GM12878 (cell line): Measurements from ENCODE around the gene ZNF239. TPM values are rescaled to one million over a fixed set of nuclear protein-coding genes. Genes with fewer than 3 reads are reported as not detected.

Source experiments
- ATAC-seq: fragments of 200-7000 bp; cut with Tn5 transposase; 3 replicates; pipeline ENCODE4 v1.9.1; 2020; ENCODE audit warnings: mild to moderate bottlenecking, moderate library complexity
- BruUV-seq: library from RNA; stranded (reverse); fragments of 400-500 nt; replicated peaks from 2 replicates; lab custom pipeline; 2021; lab: Mats Ljungman, UMichigan
- CTCF ChIA-PET: fragments of 300-600 bp; sonication (Branson Sonifier 250); formaldehyde crosslinking; extraction: SDS; loops from one replicate; lab custom pipeline; 2021; ENCODE audit warnings: inconsistent platforms; lab: Yijun Ruan, JAX
- POLR2A ChIA-PET: fragments of 350-600 bp; formaldehyde crosslinking; extraction: SDS; loops from one replicate; lab custom pipeline; 2021; ENCODE audit warnings: inconsistent platforms; lab: Charles Lee
- RAD21 ChIA-PET: fragments of 300-600 bp; sonication (Branson Sonifier 250); formaldehyde crosslinking; loops from one replicate; lab custom pipeline; 2023; ENCODE audit warnings: antibody characterized with exemption; ENCODE audit not compliant: unreplicated experiment; lab: Charles Lee
- SMC1A ChIA-PET: fragments of 300-600 bp; sonication (Branson Sonifier 250); formaldehyde crosslinking; loops from one replicate; lab custom pipeline; 2023; ENCODE audit not compliant: unreplicated experiment, uncharacterized antibody; lab: Charles Lee
- DNase-seq: peaks from one replicate; pipeline ENCODE4 v3.0.0-alpha.2; 2011; ENCODE audit warnings: low read depth, low spot score
- FAIRE-seq: peaks from 3 replicates; lab custom pipeline; 2011; peaks lifted over from hg19 to GRCh38; lab: Jason Lieb, UNC
- H2AFZ ChIP-seq: 2 replicates; pipeline ENCODE4 v1.6.0; 2011; ENCODE audit warnings: low read depth, low read length, control low read depth; ENCODE audit not compliant: control insufficient read depth
- H3K27ac ChIP-seq: 2 replicates; pipeline ENCODE4 v1.5.1; 2011; ENCODE audit warnings: control low read depth; ENCODE audit not compliant: control insufficient read depth, insufficient read depth
- H3K27me3 ChIP-seq, 2 experiments: replicated peaks in 1 of 2; 2 replicates each; pipeline versions ENCODE4 v1.6.0 to v1.6.1; 2011; ENCODE audit warnings: low read length in 1 of 2; ENCODE audit not compliant: control insufficient read depth in 2 of 2, insufficient read depth in 2 of 2
- H3K36me3 ChIP-seq, 2 experiments: 2 replicates each; pipeline ENCODE4 v1.5.1; 2011; ENCODE audit warnings: low read length in 1 of 2; ENCODE audit not compliant: control insufficient read depth in 2 of 2, insufficient read depth in 2 of 2
- H3K4me1 ChIP-seq: 2 replicates; pipeline ENCODE4 v1.6.1; 2011; ENCODE audit warnings: mild to moderate bottlenecking, low read length, moderate library complexity, mixed read lengths; ENCODE audit not compliant: control insufficient read depth, insufficient read depth
- H3K4me2 ChIP-seq: 2 replicates; pipeline ENCODE4 v1.6.0; 2011; ENCODE audit warnings: control low read depth; ENCODE audit not compliant: control insufficient read depth, insufficient read depth
- H3K4me3 ChIP-seq: fragments of 200-600 bp; sonication (generic); 2 replicates; pipeline ENCODE4 v1.5.1; 2016
- H3K79me2 ChIP-seq: 2 replicates; pipeline ENCODE4 v1.6.0; 2011; ENCODE audit warnings: low read length; ENCODE audit not compliant: control insufficient read depth, insufficient read depth
- H3K9ac ChIP-seq: 2 replicates; pipeline ENCODE4 v1.8.0; 2011; ENCODE audit warnings: low read length, control low read depth, mixed read lengths; ENCODE audit not compliant: control insufficient read depth, insufficient read depth
- H3K9me3 ChIP-seq: replicated peaks from 3 replicates; pipeline ENCODE4 v1.5.1; 2011; ENCODE audit warnings: mild to moderate bottlenecking, low read length; ENCODE audit not compliant: control insufficient read depth, insufficient read depth
- H4K20me1 ChIP-seq: 2 replicates; pipeline ENCODE4 v1.6.0; 2011; ENCODE audit not compliant: control insufficient read depth, insufficient read depth
- BCL11A ChIP-seq: IDR thresholded peaks from 2 replicates; pipeline ENCODE4 v1.6.1; 2011; ENCODE audit warnings: low read depth, low read length
- FOXM1 ChIP-seq: IDR thresholded peaks from 2 replicates; pipeline ENCODE4 v1.6.1; 2012; ENCODE audit warnings: low read depth, mild to moderate bottlenecking, inconsistent platforms, low read length, moderate library complexity
- JUNB ChIP-seq: IDR thresholded peaks from 2 replicates; pipeline ENCODE4 v1.6.1; 2016; ENCODE audit warnings: antibody characterized with exemption, mild to moderate bottlenecking
- KDM1A ChIP-seq: fragments of 200-600 bp; sonication (generic); IDR thresholded peaks from 2 replicates; pipeline ENCODE4 v1.6.1; 2016; ENCODE audit warnings: borderline replicate concordance
- RAD21 ChIP-seq: IDR thresholded peaks from 2 replicates; pipeline ENCODE4 v1.6.1; 2011; ENCODE audit warnings: mild to moderate bottlenecking, low read depth, low read length, moderate library complexity; ENCODE audit not compliant: insufficient read depth
- SIN3A ChIP-seq: IDR thresholded peaks from 2 replicates; pipeline ENCODE4 v1.6.1; 2012; ENCODE audit warnings: low read depth, low read length, improper control_type of control experiment
- TCF12 ChIP-seq: IDR thresholded peaks from 2 replicates; pipeline ENCODE4 v1.6.1; 2011; ENCODE audit warnings: low read depth, mild to moderate bottlenecking, low read length
- TCF7 ChIP-seq: IDR thresholded peaks from 2 replicates; pipeline ENCODE4 v1.6.1; 2014; ENCODE audit warnings: antibody characterized with exemption, borderline replicate concordance
- ZZZ3 ChIP-seq: IDR thresholded peaks from 2 replicates; pipeline ENCODE4 v1.6.1; 2011; ENCODE audit warnings: low read depth; ENCODE audit not compliant: control insufficient read depth, insufficient read length
- WGBS: methylation state at CpG from one replicate; pipeline ENCODE4 v1.1.6; 2016; ENCODE audit warnings: low lambda C conversion rate; ENCODE audit not compliant: insufficient replicate concordance, insufficient coverage; ENCODE audit errors: missing lambda C conversion rate; 5-methylcytosine and 5-hydroxymethylcytosine counted together
- in situ Hi-C: fragments of 300-500 bp; cut with MboI; formaldehyde crosslinking; loops from 9 replicates; pipeline ENCODE4 v1.14.3; 2018; ENCODE audit warnings: mixed read lengths
- intact Hi-C: fragments of 100-400 bp; cut with micrococcal nuclease; formaldehyde crosslinking; loops from one replicate; pipeline ENCODE4 v1.14.2; 2022; ENCODE audit not compliant: unreplicated experiment
- polyA plus RNA-seq, 11 experiments: library from polyadenylated mRNA; depleted of rRNA in 4 of 11; unstranded in 6 of 11; stranded (reverse) in 5 of 11; fragments of >200 nt; fragmentation: Nextera tagmentation in 4 of 11; fragmentation: Illumina TruSeq in 1 of 11; extraction: Ambion mirVana in 4 of 11; extraction: Trizol in 1 of 11; gene quantifications; 1 replicate in 1 of 11; 2 replicates in 10 of 11; pipeline versions ENCODE4 v1.2.1 to v1.2.3, GENCODE V29; 2011 to 2016; ENCODE audit warnings: inconsistent platforms in 2 of 11, missing spikeins in 2 of 11, low read depth in 1 of 11
- total RNA-seq, 4 experiments: library from RNA; depleted of rRNA in 3 of 4; stranded (reverse); fragments of >200 nt in 3 of 4; fragmentation: Illumina TruSeq in 1 of 4; extraction: Trizol in 1 of 4; gene quantifications; 2 replicates each; pipeline versions ENCODE4 v1.2.1 to v1.2.3, GENCODE V29; 2013 to 2021
- TF ChIP-seq, protein P1 (sequence below): fragments of 450-650 bp; IDR thresholded peaks from 2 replicates; pipeline ENCODE4 v1.6.1; 2018; ENCODE audit warnings: borderline replicate concordance, mild to moderate bottlenecking; ENCODE audit not compliant: partially characterized antibody
- TF ChIP-seq, protein P2 (sequence below): IDR thresholded peaks from 2 replicates; pipeline ENCODE4 v1.6.1; 2012; ENCODE audit warnings: improper control_type of control experiment, low read depth, low read length; ENCODE audit not compliant: insufficient replicate concordance

Gene ZNF239
- total and polyA plus RNA-seq, 10 of the 15 experiments (the other 5 are each of a cell fraction or from before 2014, with no cell fraction given) = 0.12 to 0.75 (median 0.43) TPM

DNA sequence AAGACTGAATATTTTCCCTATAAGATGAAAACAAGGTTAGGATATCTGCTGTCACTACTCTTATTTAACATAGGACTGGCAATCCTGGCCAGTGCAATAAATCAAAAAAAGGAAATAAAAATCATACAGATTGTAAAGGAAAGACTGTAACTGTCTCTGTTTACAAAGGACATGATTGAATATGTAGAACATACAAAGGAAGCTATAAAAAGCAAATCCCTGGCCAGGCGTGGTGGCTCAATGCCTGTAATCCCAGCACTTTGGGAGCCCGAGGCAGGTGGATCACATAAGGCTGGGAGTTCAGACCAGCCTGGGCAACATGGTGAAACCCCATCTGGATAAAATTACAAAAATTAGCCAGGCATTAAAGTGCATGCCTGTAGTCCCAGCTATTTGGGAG lies 47.6 kb upstream of the ZNF239 start:
- intact Hi-C loops (no loop called here), in situ Hi-C loops (no loop called here)

More for the DNA sequence above, 47.6 kb upstream of the ZNF239 start:
- H2AFZ ChIP-seq = no peak overlapping the region
- H3K36me3 ChIP-seq = no peaks in the 10 kb centered on the region
- POLR2A ChIA-PET = interaction anchor here (0.5 kb wide), 1 partner anchor 45 kb away, joined by 4 read pairs; no protein-coding TSS in a partner anchor
- no peak overlapping the region for H3K27ac ChIP-seq
- no peak for ATAC-seq
- H3K4me2 ChIP-seq = no peak overlapping the region
- no TSS peak for BruUV-seq
- no peak overlapping the region for H3K9ac ChIP-seq
- H3K4me1 ChIP-seq = no peaks in the 10 kb centered on the region
- TF ChIP-seq, protein P1, sequence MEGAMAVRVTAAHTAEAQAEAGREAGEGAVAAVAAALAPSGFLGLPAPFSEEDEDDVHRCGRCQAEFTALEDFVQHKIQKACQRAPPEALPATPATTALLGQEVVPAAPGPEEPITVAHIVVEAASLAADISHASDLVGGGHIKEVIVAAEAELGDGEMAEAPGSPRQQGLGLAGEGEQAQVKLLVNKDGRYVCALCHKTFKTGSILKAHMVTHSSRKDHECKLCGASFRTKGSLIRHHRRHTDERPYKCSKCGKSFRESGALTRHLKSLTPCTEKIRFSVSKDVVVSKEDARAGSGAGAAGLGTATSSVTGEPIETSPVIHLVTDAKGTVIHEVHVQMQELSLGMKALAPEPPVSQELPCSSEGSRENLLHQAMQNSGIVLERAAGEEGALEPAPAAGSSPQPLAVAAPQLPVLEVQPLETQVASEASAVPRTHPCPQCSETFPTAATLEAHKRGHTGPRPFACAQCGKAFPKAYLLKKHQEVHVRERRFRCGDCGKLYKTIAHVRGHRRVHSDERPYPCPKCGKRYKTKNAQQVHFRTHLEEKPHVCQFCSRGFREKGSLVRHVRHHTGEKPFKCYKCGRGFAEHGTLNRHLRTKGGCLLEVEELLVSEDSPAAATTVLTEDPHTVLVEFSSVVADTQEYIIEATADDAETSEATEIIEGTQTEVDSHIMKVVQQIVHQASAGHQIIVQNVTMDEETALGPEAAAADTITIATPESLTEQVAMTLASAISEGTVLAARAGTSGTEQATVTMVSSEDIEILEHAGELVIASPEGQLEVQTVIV = no peak
- TF ChIP-seq TCF7 (no peak), TCF12 (no peak), ZZZ3 (no peak), RAD21 (no peak), SIN3A (no peak), KDM1A (no peak), JUNB (no peak), BCL11A (no peak), FOXM1 (no peak)
- TF ChIP-seq, protein P2, sequence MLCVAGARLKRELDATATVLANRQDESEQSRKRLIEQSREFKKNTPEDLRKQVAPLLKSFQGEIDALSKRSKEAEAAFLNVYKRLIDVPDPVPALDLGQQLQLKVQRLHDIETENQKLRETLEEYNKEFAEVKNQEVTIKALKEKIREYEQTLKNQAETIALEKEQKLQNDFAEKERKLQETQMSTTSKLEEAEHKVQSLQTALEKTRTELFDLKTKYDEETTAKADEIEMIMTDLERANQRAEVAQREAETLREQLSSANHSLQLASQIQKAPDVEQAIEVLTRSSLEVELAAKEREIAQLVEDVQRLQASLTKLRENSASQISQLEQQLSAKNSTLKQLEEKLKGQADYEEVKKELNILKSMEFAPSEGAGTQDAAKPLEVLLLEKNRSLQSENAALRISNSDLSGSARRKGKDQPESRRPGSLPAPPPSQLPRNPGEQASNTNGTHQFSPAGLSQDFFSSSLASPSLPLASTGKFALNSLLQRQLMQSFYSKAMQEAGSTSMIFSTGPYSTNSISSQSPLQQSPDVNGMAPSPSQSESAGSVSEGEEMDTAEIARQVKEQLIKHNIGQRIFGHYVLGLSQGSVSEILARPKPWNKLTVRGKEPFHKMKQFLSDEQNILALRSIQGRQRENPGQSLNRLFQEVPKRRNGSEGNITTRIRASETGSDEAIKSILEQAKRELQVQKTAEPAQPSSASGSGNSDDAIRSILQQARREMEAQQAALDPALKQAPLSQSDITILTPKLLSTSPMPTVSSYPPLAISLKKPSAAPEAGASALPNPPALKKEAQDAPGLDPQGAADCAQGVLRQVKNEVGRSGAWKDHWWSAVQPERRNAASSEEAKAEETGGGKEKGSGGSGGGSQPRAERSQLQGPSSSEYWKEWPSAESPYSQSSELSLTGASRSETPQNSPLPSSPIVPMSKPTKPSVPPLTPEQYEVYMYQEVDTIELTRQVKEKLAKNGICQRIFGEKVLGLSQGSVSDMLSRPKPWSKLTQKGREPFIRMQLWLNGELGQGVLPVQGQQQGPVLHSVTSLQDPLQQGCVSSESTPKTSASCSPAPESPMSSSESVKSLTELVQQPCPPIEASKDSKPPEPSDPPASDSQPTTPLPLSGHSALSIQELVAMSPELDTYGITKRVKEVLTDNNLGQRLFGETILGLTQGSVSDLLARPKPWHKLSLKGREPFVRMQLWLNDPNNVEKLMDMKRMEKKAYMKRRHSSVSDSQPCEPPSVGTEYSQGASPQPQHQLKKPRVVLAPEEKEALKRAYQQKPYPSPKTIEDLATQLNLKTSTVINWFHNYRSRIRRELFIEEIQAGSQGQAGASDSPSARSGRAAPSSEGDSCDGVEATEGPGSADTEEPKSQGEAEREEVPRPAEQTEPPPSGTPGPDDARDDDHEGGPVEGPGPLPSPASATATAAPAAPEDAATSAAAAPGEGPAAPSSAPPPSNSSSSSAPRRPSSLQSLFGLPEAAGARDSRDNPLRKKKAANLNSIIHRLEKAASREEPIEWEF = no peak
- TF ChIP-seq, all 136 proteins: peak for 0
- Histone ChIP-seq H3K4me3 (no peak overlapping the region), H3K9me3 (peaks cover 8% of the 10 kb centered on the region), H4K20me1 (no peaks in the 10 kb centered on the region), H3K79me2 (no peaks in the 10 kb centered on the region), H3K27me3 (no peaks in the 10 kb centered on the region)
- no peak for FAIRE-seq
- ChIA-PET RAD21 (no interaction called here), CTCF (no interaction called here), SMC1A (no interaction called here)
- 47% methylated on average over 2 of the region's 2 CpGs for WGBS
- DNase-seq = no peak
